PC-3 (cell line): Measurements from ENCODE around the gene ADAMTS17. TPM values are rescaled to one million over a fixed set of nuclear protein-coding genes. Genes with fewer than 3 reads are reported as not detected.

Experiments
- ATAC-seq: fragments of 200-7000 bp; cut with Tn5 transposase; 2 replicates; pipeline ENCODE4 v1.9.1; 2020; ENCODE audit warnings: mild to moderate bottlenecking, moderate library complexity
- BruUV-seq: library from RNA; stranded (reverse); fragments of 400-500 nt; replicated peaks from 2 replicates; lab custom pipeline; 2021; lab: Mats Ljungman, UMichigan
- CTCF ChIA-PET: fragments of 300-600 bp; sonication (Branson Sonifier 250); formaldehyde crosslinking; loops from one replicate; lab custom pipeline; 2022; ENCODE audit warnings: antibody characterized with exemption; lab: Charles Lee
- POLR2A ChIA-PET: fragments of 300-600 bp; sonication (Branson Sonifier 250); formaldehyde crosslinking; loops from one replicate; lab custom pipeline; 2022; ENCODE audit warnings: antibody characterized with exemption; ENCODE audit not compliant: unreplicated experiment; lab: Charles Lee
- DNase-seq: peaks from one replicate; pipeline ENCODE4 v3.0.0-alpha.2; 2015
- H2AFZ ChIP-seq: fragments of 300-600 bp; sonication (generic); 2 replicates; pipeline ENCODE4 v1.6.0; 2016; ENCODE audit warnings: antibody characterized with exemption, low read length
- H3F3A ChIP-seq: fragments of 300-600 bp; sonication (generic); one replicate; pipeline ENCODE4 v1.6.0; 2017; ENCODE audit warnings: antibody characterized with exemption, low read length, control low read depth, mild to moderate bottlenecking; ENCODE audit not compliant: unreplicated experiment
- H3K27ac ChIP-seq: fragments of 300-600 bp; sonication (generic); 2 replicates; pipeline ENCODE4 v1.5.1; 2016; ENCODE audit warnings: mild to moderate bottlenecking, low read length
- H3K27me3 ChIP-seq: fragments of 300-600 bp; sonication (generic); 2 replicates; pipeline ENCODE4 v1.6.1; 2016; ENCODE audit warnings: low read length, mixed read lengths
- H3K36me3 ChIP-seq: fragments of 300-600 bp; sonication (generic); 2 replicates; pipeline ENCODE4 v1.6.1; 2016; ENCODE audit warnings: low read depth, mixed run types, low read length, mixed read lengths
- H3K4me1 ChIP-seq: fragments of 300-600 bp; sonication (generic); 2 replicates; pipeline ENCODE4 v1.5.1; 2016; ENCODE audit warnings: low read length; ENCODE audit not compliant: insufficient read depth
- H3K4me2 ChIP-seq: fragments of 300-600 bp; sonication (generic); 2 replicates; pipeline ENCODE4 v1.6.0; 2016; ENCODE audit warnings: low read length
- H3K4me3 ChIP-seq: fragments of 300-600 bp; sonication (generic); 2 replicates; pipeline ENCODE4 v1.5.1; 2016; ENCODE audit warnings: mild to moderate bottlenecking, low read length, mixed read lengths
- H3K79me2 ChIP-seq: fragments of 300-600 bp; sonication (generic); 2 replicates; pipeline ENCODE4 v1.6.1; 2017; ENCODE audit warnings: low read length, mixed read lengths
- H3K9ac ChIP-seq: fragments of 300-600 bp; sonication (generic); 2 replicates; pipeline ENCODE4 v1.6.0; 2016; ENCODE audit warnings: mild to moderate bottlenecking, low read length
- H3K9me2 ChIP-seq: fragments of 300-600 bp; sonication (generic); replicated peaks from 2 replicates; pipeline ENCODE4 v1.6.1; 2016; ENCODE audit warnings: mixed run types, low read length, mixed read lengths
- H3K9me3 ChIP-seq: fragments of 300-600 bp; sonication (generic); 2 replicates; pipeline ENCODE4 v1.6.1; 2016; ENCODE audit warnings: low read length, mixed read lengths
- H4K20me1 ChIP-seq: fragments of 300-600 bp; sonication (generic); 2 replicates; pipeline ENCODE4 v1.6.1; 2016; ENCODE audit warnings: low read length, mixed read lengths
- CTCF ChIP-seq: fragments of 300-600 bp; sonication (generic); conservative IDR thresholded peaks from 2 replicates; pipeline ENCODE4 v1.5.1; 2017; ENCODE audit warnings: antibody characterized with exemption, low read depth, mild to moderate bottlenecking, low read length
- EZH2 ChIP-seq: fragments of 300-600 bp; sonication (generic); IDR thresholded peaks from one replicate; pipeline ENCODE4 v1.6.1; 2017; ENCODE audit warnings: antibody characterized with exemption, mild to moderate bottlenecking, low read length; ENCODE audit not compliant: unreplicated experiment
- EZH2phosphoT487 ChIP-seq: fragments of 300-600 bp; sonication (generic); IDR thresholded peaks from 2 replicates; pipeline ENCODE4 v1.6.1; 2018; ENCODE audit warnings: mild to moderate bottlenecking, antibody characterized with exemption, low read length, borderline replicate concordance
- intact Hi-C: fragments of 100-400 bp; cut with micrococcal nuclease; formaldehyde crosslinking; loops from 2 replicates; pipeline ENCODE4 v1.9.0; 2023
- total RNA-seq: library from RNA; depleted of rRNA; stranded (reverse); fragments of >200 nt; gene quantifications from 2 replicates; pipeline ENCODE4 v1.2.3, GENCODE V29; 2014

ADAMTS17 gene
- total RNA-seq, 1 experiment from 2014 or later: 6.9 TPM

- Histone ChIP-seq H3K27ac (no peak overlapping the region), H3K36me3 (no peaks in the 10 kb centered on the region), H3K9me3 (no peaks in the 10 kb centered on the region), H3K4me2 (no peak overlapping the region), H3K4me1 (peaks cover 21% of the 10 kb centered on the region), H3K27me3 (no peaks in the 10 kb centered on the region), H3K79me2 (no peaks in the 10 kb centered on the region), H2AFZ (no peak overlapping the region), H3K4me3 (no peak overlapping the region), H4K20me1 (no peaks in the 10 kb centered on the region), H3F3A (no peaks in the 10 kb centered on the region), H3K9me2 (no peaks in the 10 kb centered on the region), H3K9ac (no peak overlapping the region)
- ChIA-PET POLR2A (no interaction called here), CTCF (no interaction called here)
- no peak for ATAC-seq
- no peak for DNase-seq
- BruUV-seq: no TSS peak
- TF ChIP-seq EZH2 (no peak), CTCF (no peak), EZH2phosphoT487 (no peak)
- intact Hi-C loops: no loop called here
Measured at GRCh38 chr15:99955532-99955931, 386.2 kb downstream of the ADAMTS17 start.

- ATAC-seq (no peak), DNase-seq (peak; percentile 9)
Measured at GRCh38 chr15:99955181-99955525, 386.6 kb downstream of the ADAMTS17 start.

More at GRCh38 chr15:99955181-99955525, 386.6 kb downstream of the ADAMTS17 start:
- H3F3A ChIP-seq: no peaks in the 10 kb centered on the region
- H3K9ac ChIP-seq: no peak overlapping the region
- TF ChIP-seq CTCF (no peak), EZH2phosphoT487 (no peak)
- no peak overlapping the region for H3K27ac ChIP-seq
- H3K4me3 ChIP-seq: no peak overlapping the region
- H3K4me1 ChIP-seq: peaks cover 21% of the 10 kb centered on the region
- POLR2A ChIA-PET: no interaction called here
- BruUV-seq: no TSS peak
- no peaks in the 10 kb centered on the region for H3K79me2 ChIP-seq
- no peak overlapping the region for H3K4me2 ChIP-seq
- H3K27me3 ChIP-seq: no peaks in the 10 kb centered on the region
- intact Hi-C loops: no loop called here
- no peaks in the 10 kb centered on the region for H4K20me1 ChIP-seq
- no peaks in the 10 kb centered on the region for H3K9me2 ChIP-seq
- no peak overlapping the region for H2AFZ ChIP-seq
- H3K9me3 ChIP-seq: no peaks in the 10 kb centered on the region
- CTCF ChIA-PET: no interaction called here
- H3K36me3 ChIP-seq: no peaks in the 10 kb centered on the region
